A549 (cell line): ENCODE measurements around the gene ARHGEF7. TPM values are rescaled to one million over a fixed set of nuclear protein-coding genes. Genes with fewer than 3 reads are reported as not detected.

Experiments
- ATAC-seq, 2 experiments: fragments of 200-7000 bp in 1 of 2; fragments of >200 bp in 1 of 2; cut with Nextera tagmentation in 1 of 2; cut with Tn5 transposase in 1 of 2; 3 replicates each; pipeline versions ENCODE4 v1.8.0 to v1.9.1; 2018 to 2020; ENCODE audit warnings: mild to moderate bottlenecking in 1 of 2, moderate library complexity in 1 of 2
- CTCF ChIA-PET: fragments of 300-600 bp; sonication (Branson Sonifier 250); formaldehyde crosslinking; extraction: SDS; loops from one replicate; lab custom pipeline; 2021; ENCODE audit warnings: antibody characterized with exemption, inconsistent platforms; lab: Yijun Ruan, JAX
- POLR2A ChIA-PET: fragments of 350-600 bp; formaldehyde crosslinking; extraction: SDS; loops from one replicate; lab custom pipeline; 2021; ENCODE audit warnings: antibody characterized with exemption, inconsistent platforms; lab: Yijun Ruan, JAX
- DNase-seq, 2 experiments: peaks; one replicate each; pipeline versions ENCODE4 v3.0.0 to v3.0.0-alpha.2; 2011 to 2016; ENCODE audit warnings: low read depth in 1 of 2, low spot score in 1 of 2
- FAIRE-seq: peaks from 2 replicates; lab custom pipeline; 2011; peaks lifted over from hg19 to GRCh38; lab: Jason Lieb, UNC
- H3K27ac ChIP-seq, 2 experiments: fragments of >200 bp; sonication (Bioruptor Twin); formaldehyde crosslinking; 3 replicates each; pipeline ENCODE4 v1.5.1; 2016 to 2017
- H3K4me1 ChIP-seq: fragments of >200 bp; sonication (Bioruptor Twin); formaldehyde crosslinking; 3 replicates; pipeline ENCODE4 v1.6.1; 2016
- H3K4me2 ChIP-seq: fragments of >200 bp; sonication (Bioruptor Twin); formaldehyde crosslinking; 3 replicates; pipeline ENCODE4 v1.6.1; 2016
- H3K4me3 ChIP-seq: fragments of >200 bp; sonication (Bioruptor Twin); formaldehyde crosslinking; 3 replicates; pipeline ENCODE4 v1.5.1; 2016
- H3K9me3 ChIP-seq: fragments of >200 bp; sonication (Bioruptor Twin); formaldehyde crosslinking; 3 replicates; pipeline ENCODE4 v1.6.1; 2016
- CEBPB ChIP-seq, 2 experiments: fragments of >200 bp in 1 of 2; sonication (Bioruptor Twin) in 1 of 2; formaldehyde crosslinking in 1 of 2; IDR thresholded peaks; 2 replicates each; pipeline ENCODE4 v1.6.1; 2012 to 2016
- EP300 ChIP-seq, 2 experiments: fragments of >200 bp; sonication (Bioruptor Twin); formaldehyde crosslinking; IDR thresholded peaks; 2 replicates in 1 of 2; 3 replicates in 1 of 2; pipeline ENCODE4 v1.6.1; 2016 to 2017
- FOSB ChIP-seq: fragments of 250-450 bp; sonication (Bioruptor Pico); IDR thresholded peaks from 2 replicates; pipeline ENCODE4 v1.5.0; 2020; ENCODE audit warnings: mild to moderate bottlenecking, moderate library complexity
- FOSL2 ChIP-seq, 2 experiments: fragments of 450-650 bp in 1 of 2; fragments of >200 bp in 1 of 2; sonication (Bioruptor Twin) in 1 of 2; formaldehyde crosslinking; IDR thresholded peaks; 2 replicates each; pipeline versions ENCODE4 v1.5.0 to v1.6.1; 2016 to 2020; ENCODE audit warnings: mild to moderate bottlenecking in 1 of 2, moderate library complexity in 1 of 2
- FOXS1 ChIP-seq: fragments of 250-450 bp; sonication (Bioruptor Pico); IDR thresholded peaks from 2 replicates; pipeline ENCODE4 v1.5.0; 2020; ENCODE audit warnings: mild to moderate bottlenecking, moderate library complexity
- GATA3 ChIP-seq: IDR thresholded peaks from 2 replicates; pipeline ENCODE4 v1.6.1; 2012; ENCODE audit warnings: borderline replicate concordance
- HDAC2 ChIP-seq: fragments of 200-600 bp; sonication (generic); IDR thresholded peaks from 2 replicates; pipeline ENCODE4 v1.6.1; 2016
- HES2 ChIP-seq: fragments of >200 bp; sonication (Bioruptor Twin); formaldehyde crosslinking; IDR thresholded peaks from 2 replicates; pipeline ENCODE4 v1.6.1; 2016
- HEYL ChIP-seq: fragments of 250-450 bp; sonication (Bioruptor Pico); IDR thresholded peaks from 2 replicates; pipeline ENCODE4 v1.8.0; 2021; ENCODE audit warnings: mild to moderate bottlenecking, moderate library complexity
- HOXA7 ChIP-seq: fragments of 250-450 bp; sonication (Bioruptor Pico); IDR thresholded peaks from 2 replicates; pipeline ENCODE4 v1.5.0; 2020; ENCODE audit warnings: mild to moderate bottlenecking, moderate library complexity
- HOXB13 ChIP-seq: fragments of 250-450 bp; sonication (Bioruptor Pico); IDR thresholded peaks from 2 replicates; pipeline ENCODE4 v1.5.0; 2020; ENCODE audit warnings: low read depth, mild to moderate bottlenecking, moderate library complexity
- KDM1A ChIP-seq: fragments of 200-600 bp; sonication (generic); IDR thresholded peaks from 2 replicates; pipeline ENCODE4 v1.6.1; 2016; ENCODE audit warnings: low read depth, mild to moderate bottlenecking
- MAX ChIP-seq: IDR thresholded peaks from 2 replicates; pipeline ENCODE4 v1.6.1; 2012
- NR3C1 ChIP-seq: fragments of >200 bp; sonication (Bioruptor Twin); formaldehyde crosslinking; IDR thresholded peaks from 3 replicates; pipeline ENCODE4 v1.6.1; 2017
- PHF8 ChIP-seq: fragments of 200-600 bp; sonication (generic); IDR thresholded peaks from 2 replicates; pipeline ENCODE4 v1.6.1; 2016; ENCODE audit warnings: low read depth, mild to moderate bottlenecking, antibody characterized with exemption, moderate library complexity, borderline replicate concordance
- POLR2A ChIP-seq: IDR thresholded peaks from 2 replicates; pipeline ENCODE4 v1.6.1; 2012; ENCODE audit warnings: mild to moderate bottlenecking, low read length
- POLR2AphosphoS2 ChIP-seq: conservative IDR thresholded peaks from 2 replicates; pipeline ENCODE4 v1.6.1; 2012; ENCODE audit warnings: low read length, improper control_type of control experiment, inconsistent platforms
- USF2 ChIP-seq: fragments of 450-650 bp; IDR thresholded peaks from 2 replicates; pipeline ENCODE4 v1.6.1; 2014; ENCODE audit warnings: antibody characterized with exemption
- ZC3H11A ChIP-seq: fragments of 450-650 bp; IDR thresholded peaks from 2 replicates; pipeline ENCODE4 v1.6.1; 2014; ENCODE audit warnings: antibody characterized with exemption, mild to moderate bottlenecking
- ZFP36 ChIP-seq: fragments of 450-650 bp; IDR thresholded peaks from 2 replicates; pipeline ENCODE4 v1.6.1; 2014; ENCODE audit warnings: borderline replicate concordance; ENCODE audit not compliant: partially characterized antibody
- WGBS: methylation state at CpG from one replicate; pipeline ENCODE4 v1.1.6; 2017; ENCODE audit errors: missing lambda C conversion rate; 5-methylcytosine and 5-hydroxymethylcytosine counted together
- polyA plus RNA-seq, 4 experiments: library from polyadenylated mRNA; depleted of rRNA in 3 of 4; stranded (reverse); fragments of >200 nt; fragmentation: RNase III in 1 of 4; extraction: RNeasy Plus Mini Kit Qiagen cat#74134 plus additional on column Dnase treatment in 1 of 4; gene quantifications; 2 replicates in 3 of 4; 3 replicates in 1 of 4; pipeline ENCODE4 v1.2.3, GENCODE V29; 2011 to 2017
- TF ChIP-seq, protein P1 (sequence below): fragments of 150-350 bp; IDR thresholded peaks from 2 replicates; pipeline ENCODE4 v1.6.1; 2014; ENCODE audit warnings: low read depth, mild to moderate bottlenecking, low read length

The ARHGEF7 gene
- polyA plus RNA-seq, 2 of the 4 experiments (the other 2 are of a cell fraction) = 21.1 to 23.1 TPM

DNA sequence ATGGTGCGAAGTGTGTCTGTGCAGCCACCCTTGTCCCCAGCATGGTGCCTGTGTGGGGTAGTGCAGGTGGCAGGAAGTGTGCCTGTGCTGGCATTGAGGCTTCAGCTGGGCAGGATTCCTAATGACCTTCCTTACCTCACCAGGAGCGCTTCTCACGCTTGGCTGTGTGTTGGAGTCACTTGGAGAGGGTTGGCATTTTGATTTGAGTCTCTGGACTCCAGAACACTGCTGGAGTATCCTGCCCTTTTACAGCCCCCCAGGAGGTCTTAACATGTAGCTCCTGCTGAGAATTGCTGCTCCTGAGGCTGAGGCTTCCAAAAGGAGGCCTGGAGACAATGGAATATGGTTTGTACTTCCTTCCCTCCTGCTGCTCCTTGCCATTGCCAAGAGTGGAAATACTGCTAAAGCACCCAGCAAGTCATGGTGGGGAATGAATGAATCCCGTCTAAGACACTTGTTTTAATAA lies 87.1 kb downstream of the ARHGEF7 start (continued):
- no peak for TF ChIP-seq HEYL
- TF ChIP-seq POLR2A = no peak

- H3K9me3 ChIP-seq = no peaks in the 10 kb centered on the region
- whole genome bisulfite sequencing = 79% methylated on average over 1 of the region's 1 CpG
- ATAC-seq (peak in 1 of 2 experiments; percentile 55; a peak in 3 of 6 replicates), DNase-seq (peak; percentile 13 to 26), FAIRE-seq (no peak)
- ChIA-PET CTCF (no interaction called here), POLR2A (no interaction called here)
- 0 out of 3 replicates have a peak, but pooled peaks cover 5% of the 10 kb centered on the region for H3K4me1 ChIP-seq
- no peak for TF ChIP-seq HDAC2
- TF ChIP-seq ZC3H11A = no peak
- no peak for TF ChIP-seq POLR2AphosphoS2
- TF ChIP-seq ZFP36 = no peak
- TF ChIP-seq HOXA7 (CRISPR knock-in tag) = no peak
- TF ChIP-seq GATA3 = no peak
- H3K4me2 ChIP-seq = no peak overlapping the region
- H3K4me3 ChIP-seq = no peak overlapping the region
- H3K27ac ChIP-seq = no peak overlapping the region
Observed at GRCh38 chr13:111202745-111203144, 87.6 kb downstream of the ARHGEF7 start.

DNA sequence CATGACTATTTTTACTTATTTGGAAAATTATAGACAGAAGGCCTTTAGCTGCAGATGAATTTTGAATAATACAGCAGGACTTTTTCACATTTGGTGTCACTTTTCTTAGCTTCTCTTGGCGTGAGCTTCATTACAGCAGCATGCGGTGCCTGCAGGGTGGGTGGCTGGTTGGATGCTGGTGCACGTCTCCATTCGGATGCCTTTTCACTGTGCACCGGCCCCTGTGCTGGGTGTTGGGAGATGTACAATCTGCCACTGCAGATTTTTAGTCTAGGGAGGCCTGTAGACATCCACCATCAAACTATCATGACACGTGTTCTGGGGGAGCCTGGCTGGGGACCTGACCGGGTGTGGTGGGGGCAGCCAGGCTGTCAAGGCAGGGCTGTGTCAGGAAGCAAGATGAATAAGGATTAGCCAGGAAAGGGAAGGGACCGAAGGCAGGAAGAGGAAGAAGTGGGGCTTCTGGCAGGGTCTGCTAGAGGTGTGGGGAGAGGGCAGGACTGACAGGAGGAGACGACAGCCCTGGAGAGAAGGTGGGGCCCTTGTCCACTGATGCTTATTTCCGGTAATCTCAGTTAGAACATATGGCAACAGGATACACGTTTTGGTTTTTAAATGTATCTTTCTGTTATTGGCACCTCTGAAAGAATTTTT lies 88.8 kb downstream of the ARHGEF7 start:
- 89% methylated on average over 10 of the region's 11 CpGs for WGBS
- ATAC-seq = no peak
- CTCF ChIA-PET = interaction anchor here (1.2 to 2.1 kb wide), 2 partner anchors 12 to 15 kb away, joined by 3 to 6 read pairs; no protein-coding TSS in a partner anchor
- H3K4me1 ChIP-seq = 0 out of 3 replicates have a peak, but pooled peaks cover 5% of the 10 kb centered on the region
- no peak overlapping the region for H3K4me3 ChIP-seq
- no peak overlapping the region for H3K27ac ChIP-seq
- H3K4me2 ChIP-seq = no peak overlapping the region
- no peak for FAIRE-seq
- POLR2A ChIA-PET = no interaction called here
- H3K9me3 ChIP-seq = no peaks in the 10 kb centered on the region
- TF ChIP-seq USF2 (no peak), EP300 (IDR thresholded peaks at IDR 0.05) (no peak), FOXS1 (CRISPR knock-in tag) (no peak), HOXB13 (no peak), HES2 (no peak), FOSL2 (IDR thresholded peaks at IDR 0.05) (no peak), FOSL2 (CRISPR knock-in tag; IDR thresholded peaks at IDR 0.05) (no peak), NR3C1 (no peak), MAX (no peak), FOSB (CRISPR knock-in tag) (no peak), KDM1A (no peak), ZC3H11A (no peak)
- TF ChIP-seq, protein P1, sequence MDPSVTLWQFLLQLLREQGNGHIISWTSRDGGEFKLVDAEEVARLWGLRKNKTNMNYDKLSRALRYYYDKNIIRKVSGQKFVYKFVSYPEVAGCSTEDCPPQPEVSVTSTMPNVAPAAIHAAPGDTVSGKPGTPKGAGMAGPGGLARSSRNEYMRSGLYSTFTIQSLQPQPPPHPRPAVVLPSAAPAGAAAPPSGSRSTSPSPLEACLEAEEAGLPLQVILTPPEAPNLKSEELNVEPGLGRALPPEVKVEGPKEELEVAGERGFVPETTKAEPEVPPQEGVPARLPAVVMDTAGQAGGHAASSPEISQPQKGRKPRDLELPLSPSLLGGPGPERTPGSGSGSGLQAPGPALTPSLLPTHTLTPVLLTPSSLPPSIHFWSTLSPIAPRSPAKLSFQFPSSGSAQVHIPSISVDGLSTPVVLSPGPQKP = no peak
- no peak for DNase-seq

- no peaks in the 10 kb centered on the region for H3K9me3 ChIP-seq
- no peak overlapping the region for H3K4me2 ChIP-seq
- no peak overlapping the region for H3K27ac ChIP-seq
- no peak for DNase-seq
- 0 out of 3 replicates have a peak, but pooled peaks cover 5% of the 10 kb centered on the region for H3K4me1 ChIP-seq
- TF ChIP-seq PHF8 (no peak), CEBPB (IDR thresholded peaks at IDR 0.05) (peak; percentile 44 to 48; a peak in 2 of 4 replicates)
- CTCF ChIA-PET = interaction anchor here (1.2 to 2.1 kb wide), 2 partner anchors 11 to 16 kb away, joined by 3 to 6 read pairs; no protein-coding TSS in a partner anchor
- POLR2A ChIA-PET = no interaction called here
- WGBS = 77% methylated on average over 16 of the region's 16 CpGs
- FAIRE-seq = no peak
- ATAC-seq = no peak
- no peak overlapping the region for H3K4me3 ChIP-seq
Observed at GRCh38 chr13:111204438-111205177, 89.5 kb downstream of the ARHGEF7 start.
